ENCODE data around the gene PKNOX2.

PKNOX2 gene

DNA sequence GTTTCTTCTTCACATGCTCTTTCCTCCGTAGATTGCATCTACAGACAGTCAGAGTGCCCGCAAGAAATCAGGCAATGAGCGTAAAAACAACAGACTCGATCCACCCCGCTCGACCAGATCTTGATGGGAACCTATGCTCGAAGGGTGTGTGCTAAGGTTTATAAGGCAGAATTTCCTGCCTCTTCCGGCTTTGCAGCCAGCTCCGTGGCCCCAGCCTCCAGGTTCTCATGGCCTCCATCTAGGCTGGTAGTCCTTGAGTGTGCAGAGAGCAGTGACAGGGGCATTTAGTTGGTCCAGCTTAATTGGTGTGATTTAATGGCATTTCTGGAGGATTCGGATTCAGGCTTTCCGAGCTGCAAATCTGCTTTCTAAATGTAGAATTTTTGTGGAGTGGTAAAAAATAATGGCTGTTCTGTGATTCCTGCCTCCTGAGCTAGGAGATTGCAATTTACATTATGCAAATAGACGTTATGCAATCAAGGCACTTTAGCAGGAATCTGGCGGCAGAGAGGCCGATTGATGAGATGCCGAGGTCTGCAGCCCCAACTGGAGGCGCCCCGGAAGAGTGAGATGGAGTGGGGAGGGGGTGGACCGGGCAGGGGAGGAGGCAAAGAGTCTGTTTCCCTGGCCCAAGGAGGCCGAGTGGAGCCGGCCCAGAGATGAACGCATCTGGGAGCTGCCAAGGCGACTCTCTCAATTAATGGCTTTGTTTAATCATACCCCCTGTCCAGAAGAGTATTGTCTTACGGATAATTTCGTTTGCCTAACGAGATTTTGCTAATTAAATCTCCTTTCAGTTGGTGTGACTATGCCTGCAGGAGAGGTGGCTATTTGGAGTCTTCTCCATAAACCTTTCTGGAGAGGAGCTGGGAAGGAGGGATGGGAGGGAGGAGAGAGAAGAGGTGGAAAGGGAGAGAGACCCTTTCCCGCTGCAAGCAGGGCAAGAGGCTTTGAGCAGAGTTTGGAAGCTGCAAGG is 75.3 kb downstream of the PKNOX2 start:
- DNase-seq: no peak

DNA sequence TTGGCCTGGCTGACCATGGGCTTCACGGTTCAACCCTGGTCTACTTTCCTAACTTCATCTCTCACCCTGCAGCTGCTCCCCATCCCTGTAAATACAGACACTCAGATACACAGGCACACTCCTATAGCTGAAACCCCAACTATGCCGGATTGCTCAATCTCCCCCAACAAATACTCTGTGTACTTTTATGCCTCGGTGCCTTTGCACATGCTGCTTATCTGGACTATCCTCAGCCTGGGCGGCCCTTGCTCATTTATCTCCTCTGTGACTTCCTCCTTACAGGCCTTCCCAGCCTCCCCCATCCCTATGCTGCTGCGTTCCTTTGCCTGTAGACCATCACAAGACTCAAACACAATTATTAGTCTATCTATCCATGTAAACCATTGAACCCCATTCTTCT is 76.6 kb downstream of the PKNOX2 start:
- no peak for DNase-seq

- DNase-seq: no peak
These were observed 77.7 kb downstream of the PKNOX2 start for GRCh38 chr11:125242141-125242775.

- DNase-seq: no peak
These were observed 79.6 kb downstream of the PKNOX2 start for GRCh38 chr11:125244166-125244565.

- DNase-seq: no peak
These were observed 80.7 kb downstream of the PKNOX2 start for GRCh38 chr11:125245299-125245698.

- DNase-seq: no peak
These were observed 82.9 kb downstream of the PKNOX2 start for GRCh38 chr11:125247431-125247830.

GRCh38 chr11:125250318-125251213 is 86.0 kb downstream of the PKNOX2 start:
- no peak for DNase-seq

GRCh38 chr11:125251214-125251545 is 86.6 kb downstream of the PKNOX2 start:
- DNase-seq: no peak

GRCh38 chr11:125251956-125252355 is 87.4 kb downstream of the PKNOX2 start:
- DNase-seq: no peak

- DNase-seq: no peak
These were observed 88.7 kb downstream of the PKNOX2 start for GRCh38 chr11:125253289-125253688.

GRCh38 chr11:125253795-125254525 is 89.4 kb downstream of the PKNOX2 start:
- no peak for DNase-seq

DNA sequence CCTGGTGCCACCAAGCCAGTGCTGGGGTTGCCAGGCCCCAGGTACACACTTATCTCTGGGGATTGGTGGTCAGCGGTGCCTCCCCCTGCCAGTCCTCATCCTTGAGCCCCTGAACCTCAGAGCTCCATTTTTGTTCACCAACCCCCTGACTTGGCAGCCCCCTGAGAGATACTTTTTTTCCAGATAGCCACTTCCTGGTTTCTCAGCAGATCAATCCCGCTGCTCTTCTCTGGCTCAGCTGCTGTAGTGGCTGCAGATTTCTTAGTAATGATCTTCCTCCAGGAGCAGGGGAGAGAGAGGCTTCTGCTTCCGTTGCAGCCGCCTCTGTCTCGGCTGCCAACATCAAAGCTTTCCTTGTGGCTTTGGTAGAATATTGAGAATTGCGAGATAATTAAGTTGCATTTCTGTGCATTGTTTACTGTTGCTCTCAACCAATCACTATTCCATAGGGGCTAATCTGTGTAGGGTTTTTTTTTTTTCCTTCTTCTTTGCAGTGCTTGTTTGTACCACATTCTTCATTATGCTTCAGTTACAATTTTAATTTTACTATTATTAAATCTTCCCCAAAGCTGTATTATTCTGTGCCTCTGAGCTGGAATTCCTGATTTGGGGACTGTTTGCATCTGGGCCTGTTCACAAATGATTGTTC is 92.1 kb downstream of the PKNOX2 start:
- no peak for DNase-seq

DNA sequence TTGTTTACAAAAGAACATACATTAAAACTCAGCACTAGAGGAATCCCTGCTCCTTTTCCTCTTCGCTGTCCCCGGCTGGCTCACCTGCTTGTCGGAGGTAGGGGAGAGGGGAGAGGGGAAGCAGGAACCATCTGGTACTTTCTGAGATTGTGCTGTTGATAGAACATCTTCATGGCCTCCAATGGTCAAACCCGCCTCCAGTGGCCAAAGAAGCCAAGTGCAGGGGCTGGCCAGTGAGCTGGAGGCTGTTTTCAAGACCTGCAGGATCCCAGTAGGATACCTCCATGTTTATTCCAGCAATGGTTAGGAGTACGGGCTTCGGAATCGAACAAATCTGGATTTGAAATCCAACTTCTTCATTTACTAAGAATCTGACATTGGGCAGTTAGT is 92.6 kb downstream of the PKNOX2 start:
- DNase-seq: no peak

DNA sequence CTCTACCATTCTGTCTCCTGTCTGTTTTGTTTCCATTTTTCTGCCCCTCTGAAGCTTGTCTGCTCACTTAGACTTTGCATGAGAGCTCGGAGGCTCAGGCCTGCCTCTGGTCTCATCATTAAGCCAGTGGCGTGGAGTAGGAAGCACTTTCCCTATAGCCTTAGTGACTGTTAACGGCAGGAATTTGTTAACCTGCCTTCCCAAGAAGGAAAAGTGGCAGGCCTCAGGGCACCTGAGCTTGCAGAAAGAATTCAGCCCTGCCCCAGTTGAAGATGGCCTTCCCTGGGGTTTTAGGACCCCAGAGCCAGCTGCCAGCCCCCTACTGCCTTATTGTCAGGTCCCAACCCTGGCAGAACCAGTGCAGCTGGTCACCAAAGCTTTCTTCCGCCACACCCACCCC is 93.2 kb downstream of the PKNOX2 start:
- DNase-seq: no peak

DNA sequence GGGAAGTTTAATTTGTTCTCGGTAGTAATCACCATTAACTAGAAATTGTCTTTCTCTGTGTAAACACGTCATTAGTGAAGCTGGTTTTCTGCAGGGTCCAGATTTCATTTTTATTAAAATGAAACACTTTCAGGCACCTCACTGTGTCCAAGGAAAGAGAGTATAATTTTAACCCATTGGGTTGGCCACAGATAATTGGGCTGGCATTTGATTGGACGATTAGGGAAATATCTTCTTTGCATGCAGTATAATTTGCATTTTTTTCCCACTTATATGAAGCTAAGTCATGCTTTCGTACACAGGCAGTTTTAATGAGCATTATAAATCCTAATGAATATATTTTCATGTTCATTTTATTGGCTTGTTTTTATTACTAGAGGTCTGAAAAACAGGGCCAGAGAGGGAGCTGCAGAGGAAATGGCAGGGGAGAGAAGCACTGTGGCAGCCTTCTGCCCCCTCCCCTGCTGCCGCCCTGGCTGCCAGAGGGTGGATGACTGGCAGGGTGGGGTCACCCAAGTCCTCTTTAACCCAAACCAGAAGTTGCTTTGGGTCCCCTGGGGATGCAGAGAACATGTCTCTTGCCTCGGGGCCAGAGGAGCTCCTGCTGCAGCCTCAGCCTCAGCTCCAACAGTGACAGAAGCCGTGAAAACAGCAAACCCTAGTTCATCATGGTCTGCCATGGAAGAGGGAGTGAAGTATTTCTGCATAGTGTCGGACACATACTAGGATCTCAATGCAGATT is 93.9 kb downstream of the PKNOX2 start:
- DNase-seq: peak; percentile 62

DNA sequence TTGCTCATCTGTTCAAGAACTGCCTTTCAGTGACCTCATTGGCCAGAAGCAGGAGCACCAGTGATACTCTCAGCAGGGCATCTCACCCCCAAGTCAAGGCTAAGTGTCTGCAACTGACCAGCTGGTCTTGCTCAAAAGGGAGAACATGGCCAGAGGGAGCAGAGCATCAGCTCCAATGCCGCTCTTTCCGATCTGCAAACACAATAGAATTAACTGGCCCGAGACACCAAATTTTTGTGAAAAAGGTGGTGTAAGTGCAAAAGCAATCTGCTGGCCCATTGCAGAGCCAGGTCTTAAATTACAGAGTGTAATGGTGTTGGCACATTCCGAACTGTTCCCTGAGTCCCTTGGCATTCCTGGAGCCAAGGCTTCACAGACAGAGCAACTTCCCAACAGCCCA is 97.0 kb downstream of the PKNOX2 start:
- no peak for DNase-seq

GRCh38 chr11:125262194-125262829 is 97.8 kb downstream of the PKNOX2 start:
- DNase-seq: peak; percentile 41

DNA sequence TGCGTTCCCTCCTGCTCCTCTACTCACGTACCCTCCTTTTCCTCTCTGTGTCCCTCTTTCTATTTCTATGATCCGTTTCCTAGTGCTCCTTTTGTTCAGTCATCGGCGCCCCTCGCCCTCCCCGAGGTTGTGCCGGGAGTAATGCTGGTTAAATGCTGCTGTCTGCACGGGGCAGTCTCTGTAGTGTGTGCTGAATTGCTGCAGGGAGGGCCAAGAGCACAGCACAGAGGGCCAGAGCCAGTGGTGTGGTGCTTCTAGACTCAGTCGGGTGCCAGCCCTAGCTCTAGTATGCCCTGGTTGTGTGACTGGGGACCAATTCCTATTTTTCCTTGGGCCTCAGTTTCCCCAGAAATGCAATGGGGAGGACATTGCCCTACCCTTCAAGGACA is 98.3 kb downstream of the PKNOX2 start:
- DNase-seq: no peak

GRCh38 chr11:125263268-125263790 is 98.8 kb downstream of the PKNOX2 start:
- peak; percentile 100 for DNase-seq
